ENCODE data around the gene KLHL26. TPM values are rescaled to one million over a fixed set of nuclear protein-coding genes. Genes with fewer than 3 reads are reported as not detected.

The KLHL26 gene
- total and polyA plus RNA-seq, 9 of the 15 experiments (the other 6 are each of a cell fraction or from before 2014, with no cell fraction given), result 0.13 to 13.3 (median 1.4) TPM

DNA sequence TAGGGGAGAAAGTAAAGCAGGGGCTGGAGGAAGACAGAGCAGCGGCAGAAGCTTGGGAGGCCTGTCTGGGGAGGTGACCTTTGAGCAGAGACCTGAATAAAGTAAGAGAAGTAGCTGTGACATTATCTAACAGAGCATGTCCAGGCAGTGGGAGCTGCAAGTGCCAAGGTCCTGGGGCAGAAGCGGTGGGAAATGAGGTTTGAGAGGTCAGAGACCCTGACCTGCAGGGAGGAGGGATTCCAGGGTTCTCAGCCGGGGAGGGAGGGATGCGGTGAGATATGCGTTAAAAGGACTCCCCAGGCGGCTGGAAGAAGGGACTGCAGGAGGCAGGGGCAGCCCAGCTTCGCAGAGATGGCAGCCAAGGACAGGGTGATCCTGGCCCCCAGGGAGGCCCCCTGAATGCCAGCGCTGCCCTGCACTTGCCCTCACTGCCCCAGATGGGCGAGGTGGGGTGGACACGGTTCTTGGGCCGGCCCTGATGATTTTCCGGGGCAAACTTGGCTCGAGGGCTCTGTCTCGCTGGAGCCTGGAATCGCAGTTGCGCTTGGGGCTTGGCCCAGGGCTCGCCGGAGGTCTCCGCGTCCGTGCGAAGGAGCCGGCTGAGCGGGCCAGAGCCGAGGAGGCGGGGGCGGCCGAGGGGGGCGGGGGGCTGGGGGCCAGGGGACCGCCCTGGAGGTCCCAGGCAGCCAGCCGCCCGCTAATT lies 33.4 kb upstream of the KLHL26 start:
- BruUV-seq (replicated peaks), result no TSS peak

More for the DNA sequence above, 33.4 kb upstream of the KLHL26 start:
- Histone ChIP-seq H3K9ac (ENCODE audit: insufficient read depth in 1 of 2, low read depth in 2 of 2, low read length in 2 of 2) (no peak overlapping the region), H3K27ac (ENCODE audit: extremely low read depth, low read depth, low read length) (no peak overlapping the region), H3K4me1 (replicated peaks in 1 of 2; ENCODE audit: control insufficient read depth in 2 of 2, insufficient read depth in 2 of 2, low read length in 2 of 2) (peaks cover 0 to 53% of the 10 kb centered on the region in 2 experiments; a peak in 2 of 5 replicates), H3K4me3 (no peak overlapping the region), H3K9me1 (ENCODE audit: control insufficient read depth, insufficient read depth, low read length) (no peaks in the 10 kb centered on the region), H3K36me3 (ENCODE audit: control insufficient read depth, insufficient read depth, low read length) (no peaks in the 10 kb centered on the region), H3K79me2 (ENCODE audit: control insufficient read depth, insufficient read depth, low read length) (no peaks in the 10 kb centered on the region), H2AFZ (ENCODE audit: low read depth, low read length) (no peak overlapping the region), H3K9me3 (replicated peaks; ENCODE audit: control insufficient read depth, insufficient read depth, low read depth, low read length) (no peaks in the 10 kb centered on the region), H3K27me3 (ENCODE audit: control insufficient read depth in 2 of 2, insufficient read depth in 2 of 2, low read length in 2 of 2) (peaks cover 19 to 36% of the 10 kb centered on the region in 2 experiments), H4K20me1 (replicated peaks; ENCODE audit: control insufficient read depth, insufficient read depth, low read length) (peaks cover 11% of the 10 kb centered on the region), H3K4me2 (ENCODE audit: insufficient read depth, low read length) (no peak overlapping the region)
- TF ChIP-seq PHTF2 (CRISPR knock-in tag; IDR thresholded peaks at IDR 0.05) (no peak), CTCF (IDR thresholded peaks at IDR 0.05 in 2 of 3, conservative IDR thresholded peaks at IDR 0.05 in 1 of 3; ENCODE audit: insufficient read depth in 2 of 3, low read depth in 1 of 3, low read length in 3 of 3) (peak; percentile 48 to 59 (median 49); a peak in 5 of 6 replicates), KAT2B (IDR thresholded peaks at IDR 0.05; ENCODE audit: low read depth, low read length) (no peak), ZNF449 (CRISPR knock-in tag; IDR thresholded peaks at IDR 0.05) (no peak), BDP1 (IDR thresholded peaks at IDR 0.05; ENCODE audit: insufficient read depth, insufficient read length) (no peak), ZBTB8A (IDR thresholded peaks at IDR 0.05; ENCODE audit: partially characterized antibody) (no peak), ZBTB7A (IDR thresholded peaks at IDR 0.05; ENCODE audit: borderline replicate concordance, control insufficient read depth, low read depth, low read length) (peak; percentile 50; the same call in 1 of the 2 replicates), PTRF (tag; IDR thresholded peaks at IDR 0.05) (no peak), SLC30A9 (CRISPR knock-in tag; IDR thresholded peaks at IDR 0.05) (no peak), FOXJ3 (CRISPR knock-in tag; IDR thresholded peaks at IDR 0.05) (no peak), ZFP1 (CRISPR knock-in tag; IDR thresholded peaks at IDR 0.05) (no peak), HCFC1 (IDR thresholded peaks at IDR 0.05; ENCODE audit: low read depth, low read length) (no peak), RAD21 (CRISPR knock-in tag; conservative IDR thresholded peaks at IDR 0.05 in 1 of 2, IDR thresholded peaks at IDR 0.05 in 1 of 2) (no peak; a peak in 1 of 4 replicates), CREB5 (CRISPR knock-in tag; IDR thresholded peaks at IDR 0.05) (no peak)
- TF ChIP-seq, protein P1, sequence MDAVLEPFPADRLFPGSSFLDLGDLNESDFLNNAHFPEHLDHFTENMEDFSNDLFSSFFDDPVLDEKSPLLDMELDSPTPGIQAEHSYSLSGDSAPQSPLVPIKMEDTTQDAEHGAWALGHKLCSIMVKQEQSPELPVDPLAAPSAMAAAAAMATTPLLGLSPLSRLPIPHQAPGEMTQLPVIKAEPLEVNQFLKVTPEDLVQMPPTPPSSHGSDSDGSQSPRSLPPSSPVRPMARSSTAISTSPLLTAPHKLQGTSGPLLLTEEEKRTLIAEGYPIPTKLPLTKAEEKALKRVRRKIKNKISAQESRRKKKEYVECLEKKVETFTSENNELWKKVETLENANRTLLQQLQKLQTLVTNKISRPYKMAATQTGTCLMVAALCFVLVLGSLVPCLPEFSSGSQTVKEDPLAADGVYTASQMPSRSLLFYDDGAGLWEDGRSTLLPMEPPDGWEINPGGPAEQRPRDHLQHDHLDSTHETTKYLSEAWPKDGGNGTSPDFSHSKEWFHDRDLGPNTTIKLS (IDR thresholded peaks at IDR 0.05; ENCODE audit: borderline replicate concordance, low read depth), result no peak
- ATAC-seq, result peak; percentile 93
- in situ Hi-C loops (cut with MboI) (no loop called here), intact Hi-C loops (cut with micrococcal nuclease) (no loop called here)
- ChIA-PET POLR2A (interaction anchor here (0.7 to 1.5 kb wide), 2 partner anchors 11 to 158 kb away, joined by 3 to 4 read pairs; no protein-coding TSS in a partner anchor), CTCF (ENCODE audit: low intra/inter-chr PET ratio) (no interaction called here)
- peak; percentile 49 to 67 (median 58) for DNase-seq (ENCODE audit: extremely low read depth in 1 of 4, low spot score in 3 of 4)
- 12% methylated on average over 13 of the region's 32 CpGs for WGBS (ENCODE audit: insufficient coverage, low coverage, missing lambda C conversion rate)
- peak; percentile 72 for FAIRE-seq
